SK-N-DZ (cell line): Measurements from ENCODE around the gene FASN.

ENCODE experiments used
- DNase-seq: peaks from one replicate; pipeline ENCODE4 v3.0.0-alpha.2; 2015; ENCODE audit warnings: low spot score

The FASN gene

GRCh38 chr17:82101767-82102679 lies 4.0 kb upstream of the FASN start:
- DNase-seq = no peak

- DNase-seq = no peak
Observed at GRCh38 chr17:82101301-82101715, 3.3 kb upstream of the FASN start.

GRCh38 chr17:82100502-82101298 lies 2.7 kb upstream of the FASN start:
- no peak for DNase-seq

GRCh38 chr17:82098939-82099763 lies 1.1 kb upstream of the FASN start:
- no peak for DNase-seq

- DNase-seq = no peak
Observed at GRCh38 chr17:82097919-82098168, 192 bp downstream of the FASN start.

GRCh38 chr17:82097184-82097918 lies 685 bp downstream of the FASN start:
- peak; percentile 52 for DNase-seq

GRCh38 chr17:82096709-82097183 lies 1.3 kb downstream of the FASN start:
- no peak for DNase-seq

- DNase-seq = no peak
Observed at GRCh38 chr17:82095777-82096708, 2.0 kb downstream of the FASN start.

GRCh38 chr17:82094931-82095776 lies 2.9 kb downstream of the FASN start:
- no peak for DNase-seq

- DNase-seq = no peak
Observed at GRCh38 chr17:82092995-82093751, 4.9 kb downstream of the FASN start.

GRCh38 chr17:82092628-82092994 lies 5.4 kb downstream of the FASN start:
- no peak for DNase-seq

GRCh38 chr17:82092094-82092586 lies 5.9 kb downstream of the FASN start:
- no peak for DNase-seq

- DNase-seq = no peak
Observed at GRCh38 chr17:82091264-82092066, 6.6 kb downstream of the FASN start.

GRCh38 chr17:82090549-82091263 lies 7.3 kb downstream of the FASN start:
- DNase-seq = no peak

GRCh38 chr17:82089723-82090548 lies 8.1 kb downstream of the FASN start:
- no peak for DNase-seq
